ENCODE results near the gene PPP1R1A. TPM values are rescaled to one million over a fixed set of nuclear protein-coding genes. Genes with fewer than 3 reads are reported as not detected.

PPP1R1A gene
- total and polyA plus RNA-seq, 10 donors: 0.09 to 2.1 (median 0.41) TPM; not detected in 6

- no peak for DNase-seq
- H3K4me3 ChIP-seq: no peak overlapping the region
- TF ChIP-seq POLR2AphosphoS5 (IDR thresholded peaks at IDR 0.05) (no peak), POLR2A (IDR thresholded peaks at IDR 0.05) (no peak)
- no peaks in the 10 kb centered on the region for H3K9me3 ChIP-seq
- H3K27ac ChIP-seq: no peak overlapping the region
- peaks cover 0 to 16% (median 0%) of the 10 kb centered on the region in 6 donors for H3K36me3 ChIP-seq
- WGBS, 5 donors: 96 to 100% (median 97%) methylated on average over 1 of the region's 1 CpG
- H3K27me3 ChIP-seq (replicated peaks in 1 of 7): no peaks in the 10 kb centered on the region
- intact Hi-C loops (cut with DNase I; ENCODE audit: low total_unique reads): no loop called here
- H3K4me1 ChIP-seq: peaks cover 0 to 21% (median 17%) of the 10 kb centered on the region in 6 donors
Observed at GRCh38 chr12:54563787-54564186, 24.7 kb downstream of the PPP1R1A start.

- Histone ChIP-seq H3K27me3 (replicated peaks in 1 of 7) (no peaks in the 10 kb centered on the region), H3K4me3 (peak overlapping the region in 1 of 8 donors; percentile 63), H3K4me1 (peaks cover 0 to 21% (median 17%) of the 10 kb centered on the region in 6 donors), H3K9me3 (no peaks in the 10 kb centered on the region), H3K36me3 (peaks cover 0 to 9% (median 0%) of the 10 kb centered on the region in 6 donors), H3K27ac (no peak overlapping the region)
- no peak for TF ChIP-seq CTCF (IDR thresholded peaks at IDR 0.05 in 8 of 11, conservative IDR thresholded peaks at IDR 0.05 in 3 of 11)
- TF ChIP-seq POLR2AphosphoS5 (IDR thresholded peaks at IDR 0.05): no peak
- TF ChIP-seq POLR2A (IDR thresholded peaks at IDR 0.05): no peak
- intact Hi-C loops (cut with DNase I; ENCODE audit: low total_unique reads): no loop called here
- WGBS, 5 donors: 69 to 80% (median 76%) methylated on average over 6 of the region's 6 CpGs
- DNase-seq: no peak
Observed at GRCh38 chr12:54562750-54563356, 25.6 kb downstream of the PPP1R1A start.

GRCh38 chr12:54561164-54561563 lies 27.3 kb downstream of the PPP1R1A start:
- H3K27ac ChIP-seq: peak overlapping the region; percentile 54 to 88 (median 83)

GRCh38 chr12:54560374-54560858 lies 28.0 kb downstream of the PPP1R1A start:
- H3K27ac ChIP-seq: peak overlapping the region; percentile 54 to 88 (median 83)
- intact Hi-C loops (cut with DNase I; ENCODE audit: low total_unique reads): no loop called here
- H3K4me1 ChIP-seq: peaks cover 0 to 21% (median 17%) of the 10 kb centered on the region in 6 donors
- no peaks in the 10 kb centered on the region for H3K27me3 ChIP-seq (replicated peaks in 1 of 7)
- TF ChIP-seq POLR2A (IDR thresholded peaks at IDR 0.05) (no peak), POLR2AphosphoS5 (IDR thresholded peaks at IDR 0.05) (peak; percentile 84 to 88 (median 85))
- 2 to 10% (median 2%) methylated on average over 14 of the region's 14 CpGs for WGBS, 5 donors
- H3K36me3 ChIP-seq: no peaks in the 10 kb centered on the region
- H3K4me3 ChIP-seq: peak overlapping the region; percentile 19 to 63 (median 32)
- peak; percentile 97 for DNase-seq
- H3K9me3 ChIP-seq: no peaks in the 10 kb centered on the region

More at GRCh38 chr12:54561164-54561563, 27.3 kb downstream of the PPP1R1A start:
- intact Hi-C loops (cut with DNase I; ENCODE audit: low total_unique reads): no loop called here
- Histone ChIP-seq H3K36me3 (no peaks in the 10 kb centered on the region), H3K27me3 (replicated peaks in 1 of 7) (no peaks in the 10 kb centered on the region), H3K4me1 (peaks cover 0 to 21% (median 17%) of the 10 kb centered on the region in 6 donors), H3K9me3 (no peaks in the 10 kb centered on the region), H3K4me3 (peak overlapping the region in 6 of 8 donors; percentile 19 to 63 (median 32))
- no peak for DNase-seq
- TF ChIP-seq POLR2AphosphoS5 (IDR thresholded peaks at IDR 0.05) (peak in 2 of 3 donors; percentile 21 to 63), POLR2A (IDR thresholded peaks at IDR 0.05) (no peak)
- 4 to 21% (median 11%) methylated on average over 2 to 3 of the region's 3 CpGs for WGBS, 5 donors

- no peak for TF ChIP-seq POLR2A (IDR thresholded peaks at IDR 0.05)
- no peak for TF ChIP-seq CTCF (IDR thresholded peaks at IDR 0.05 in 8 of 11, conservative IDR thresholded peaks at IDR 0.05 in 3 of 11)
- TF ChIP-seq POLR2AphosphoS5 (IDR thresholded peaks at IDR 0.05): no peak
Observed at GRCh38 chr12:54558759-54559158, 29.7 kb downstream of the PPP1R1A start.

More at GRCh38 chr12:54558759-54559158, 29.7 kb downstream of the PPP1R1A start:
- Histone ChIP-seq H3K27ac (no peak overlapping the region), H3K4me3 (no peak overlapping the region), H3K36me3 (peaks cover 0 to 10% (median 0%) of the 10 kb centered on the region in 6 donors), H3K9me3 (no peaks in the 10 kb centered on the region), H3K4me1 (peaks cover 0 to 21% (median 17%) of the 10 kb centered on the region in 6 donors), H3K27me3 (replicated peaks in 1 of 7) (no peaks in the 10 kb centered on the region)
- WGBS, 5 donors: 91 to 100% (median 96%) methylated on average over 1 of the region's 1 CpG
- intact Hi-C loops (cut with DNase I; ENCODE audit: low total_unique reads): no loop called here
- no peak for DNase-seq
